ENCODE measurements around the gene DENND2C.

The DENND2C gene

DNA sequence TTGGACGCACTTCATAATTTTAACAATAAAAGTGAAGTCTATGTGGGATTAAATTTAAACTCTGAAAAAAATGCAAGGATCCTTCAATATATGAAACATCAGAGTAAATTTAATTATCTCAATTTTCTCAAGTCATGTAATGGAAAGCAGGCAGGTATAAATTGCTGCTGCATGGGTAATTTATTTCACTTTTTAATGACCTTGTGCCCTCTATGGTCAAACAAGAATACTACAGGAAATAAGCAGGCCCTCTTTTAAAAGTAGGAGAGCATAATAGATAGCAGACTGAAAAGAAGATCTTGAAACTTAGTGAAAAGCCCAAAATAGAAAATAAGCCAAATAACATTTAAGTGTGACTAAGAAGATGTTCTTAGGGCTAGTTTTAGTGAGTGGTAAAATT, 111.3 kb downstream of the DENND2C start:
- no peaks in the 10 kb centered on the region for H3K79me2 ChIP-seq (ENCODE audit: low read length)
- no peak overlapping the region for H3K4me3 ChIP-seq (ENCODE audit: low read length)
- H3K9me2 ChIP-seq (replicated peaks; ENCODE audit: insufficient read depth, low read length), result no peaks in the 10 kb centered on the region
- H2AFZ ChIP-seq (ENCODE audit: low read length), result no peak overlapping the region
- no peaks in the 10 kb centered on the region for H3K27me3 ChIP-seq (replicated peaks; ENCODE audit: insufficient read depth, low read length)
- DNase-seq, result no peak
- H3K36me3 ChIP-seq (replicated peaks; ENCODE audit: insufficient read depth, low read length), result no peaks in the 10 kb centered on the region
- no peaks in the 10 kb centered on the region for H3K9me3 ChIP-seq (replicated peaks; ENCODE audit: insufficient read depth, low read length)
- no peak overlapping the region for H3K27ac ChIP-seq (ENCODE audit: low read length)
- H4K20me1 ChIP-seq (ENCODE audit: insufficient read depth, low read length), result no peaks in the 10 kb centered on the region
- no peak for TF ChIP-seq EZH2phosphoT487 (IDR thresholded peaks at IDR 0.05; ENCODE audit: low read length)
- no peak for TF ChIP-seq EZH2 (optimal IDR thresholded peaks at IDR 0.05; ENCODE audit: low read depth, low read length)
- TF ChIP-seq, protein P1, sequence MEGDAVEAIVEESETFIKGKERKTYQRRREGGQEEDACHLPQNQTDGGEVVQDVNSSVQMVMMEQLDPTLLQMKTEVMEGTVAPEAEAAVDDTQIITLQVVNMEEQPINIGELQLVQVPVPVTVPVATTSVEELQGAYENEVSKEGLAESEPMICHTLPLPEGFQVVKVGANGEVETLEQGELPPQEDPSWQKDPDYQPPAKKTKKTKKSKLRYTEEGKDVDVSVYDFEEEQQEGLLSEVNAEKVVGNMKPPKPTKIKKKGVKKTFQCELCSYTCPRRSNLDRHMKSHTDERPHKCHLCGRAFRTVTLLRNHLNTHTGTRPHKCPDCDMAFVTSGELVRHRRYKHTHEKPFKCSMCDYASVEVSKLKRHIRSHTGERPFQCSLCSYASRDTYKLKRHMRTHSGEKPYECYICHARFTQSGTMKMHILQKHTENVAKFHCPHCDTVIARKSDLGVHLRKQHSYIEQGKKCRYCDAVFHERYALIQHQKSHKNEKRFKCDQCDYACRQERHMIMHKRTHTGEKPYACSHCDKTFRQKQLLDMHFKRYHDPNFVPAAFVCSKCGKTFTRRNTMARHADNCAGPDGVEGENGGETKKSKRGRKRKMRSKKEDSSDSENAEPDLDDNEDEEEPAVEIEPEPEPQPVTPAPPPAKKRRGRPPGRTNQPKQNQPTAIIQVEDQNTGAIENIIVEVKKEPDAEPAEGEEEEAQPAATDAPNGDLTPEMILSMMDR (IDR thresholded peaks at IDR 0.05; ENCODE audit: low read length), result peak; percentile 29
- H3K9ac ChIP-seq (ENCODE audit: low read length), result no peak overlapping the region
- no peaks in the 10 kb centered on the region for H3F3A ChIP-seq (ENCODE audit: insufficient read depth, low read length)
- no peak overlapping the region for H3K4me2 ChIP-seq (ENCODE audit: low read depth, low read length)
- peaks cover 9% of the 10 kb centered on the region; the same call in 1 of the 2 replicates for H3K4me1 ChIP-seq (ENCODE audit: low read length)

DNA sequence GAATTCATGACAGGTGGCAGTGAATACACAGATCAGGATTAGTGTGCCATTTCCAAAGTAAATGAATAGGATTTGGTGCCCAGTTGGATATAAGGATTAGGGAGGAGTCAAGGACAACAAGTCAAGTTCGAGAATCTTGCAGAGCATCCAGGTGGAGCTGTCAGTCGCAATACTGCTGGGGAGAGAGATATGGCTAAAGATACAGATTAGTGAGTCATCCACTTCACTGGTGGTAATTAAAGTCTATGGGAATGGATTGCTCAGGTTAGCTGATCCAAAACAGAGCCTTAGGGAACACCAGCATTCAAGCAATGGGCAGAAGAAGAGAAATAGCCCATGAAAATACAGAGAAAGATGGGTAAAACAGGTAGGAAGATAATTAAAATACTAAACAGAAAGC, 115.3 kb downstream of the DENND2C start:
- Histone ChIP-seq H3K36me3 (replicated peaks; ENCODE audit: insufficient read depth, low read length) (no peaks in the 10 kb centered on the region), H3K27me3 (replicated peaks; ENCODE audit: insufficient read depth, low read length) (no peaks in the 10 kb centered on the region), H3K79me2 (ENCODE audit: low read length) (no peaks in the 10 kb centered on the region), H4K20me1 (ENCODE audit: insufficient read depth, low read length) (no peaks in the 10 kb centered on the region), H3K9ac (ENCODE audit: low read length) (no peak overlapping the region), H3F3A (ENCODE audit: insufficient read depth, low read length) (no peaks in the 10 kb centered on the region), H3K27ac (ENCODE audit: low read length) (no peak overlapping the region), H2AFZ (ENCODE audit: low read length) (no peak overlapping the region), H3K4me2 (ENCODE audit: low read depth, low read length) (no peak overlapping the region), H3K9me2 (replicated peaks; ENCODE audit: insufficient read depth, low read length) (no peaks in the 10 kb centered on the region), H3K4me1 (ENCODE audit: low read length) (no peaks in the 10 kb centered on the region), H3K4me3 (ENCODE audit: low read length) (no peak overlapping the region), H3K9me3 (replicated peaks; ENCODE audit: insufficient read depth, low read length) (no peaks in the 10 kb centered on the region)
- DNase-seq, result no peak
- TF ChIP-seq, protein P1 (IDR thresholded peaks at IDR 0.05; ENCODE audit: low read length), result no peak
- no peak for TF ChIP-seq EZH2 (optimal IDR thresholded peaks at IDR 0.05; ENCODE audit: low read depth, low read length)
- no peak for TF ChIP-seq EZH2phosphoT487 (IDR thresholded peaks at IDR 0.05; ENCODE audit: low read length)

DNA sequence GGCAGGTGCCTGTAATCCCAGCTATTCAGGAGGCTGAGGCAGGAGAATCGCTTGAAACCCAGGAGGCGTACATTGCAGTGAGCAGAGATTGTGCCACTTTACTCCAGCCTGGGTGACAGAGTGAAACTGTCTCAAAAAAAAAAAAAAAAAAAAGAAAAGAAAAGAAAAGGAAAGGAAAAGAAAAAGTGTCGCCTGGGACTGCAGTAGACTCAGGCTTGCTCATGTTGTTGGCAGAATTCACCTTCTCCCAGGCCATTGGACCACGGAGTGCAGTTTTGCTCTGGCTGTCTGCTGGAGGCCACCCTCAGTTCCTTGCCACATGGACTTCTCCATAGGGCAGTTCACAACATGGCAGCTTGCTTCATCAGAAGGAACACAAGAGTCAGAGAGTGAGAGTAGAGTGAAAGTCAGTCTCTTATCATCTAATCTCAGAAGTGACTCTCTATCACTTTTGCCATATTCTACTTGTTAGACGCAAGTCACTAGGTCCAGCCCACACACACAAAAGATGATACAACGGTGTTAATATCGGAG, 117.7 kb downstream of the DENND2C start:
- TF ChIP-seq, protein P1 (IDR thresholded peaks at IDR 0.05; ENCODE audit: low read length), result no peak
- no peak for TF ChIP-seq EZH2 (optimal IDR thresholded peaks at IDR 0.05; ENCODE audit: low read depth, low read length)
- TF ChIP-seq EZH2phosphoT487 (IDR thresholded peaks at IDR 0.05; ENCODE audit: low read length), result no peak
- no peaks in the 10 kb centered on the region for H4K20me1 ChIP-seq (ENCODE audit: insufficient read depth, low read length)
- no peak for DNase-seq
- H3K9me2 ChIP-seq (replicated peaks; ENCODE audit: insufficient read depth, low read length), result no peaks in the 10 kb centered on the region
- no peaks in the 10 kb centered on the region for H3K9me3 ChIP-seq (replicated peaks; ENCODE audit: insufficient read depth, low read length)
- H3K79me2 ChIP-seq (ENCODE audit: low read length), result no peaks in the 10 kb centered on the region
- no peaks in the 10 kb centered on the region for H3K27me3 ChIP-seq (replicated peaks; ENCODE audit: insufficient read depth, low read length)
- no peak overlapping the region for H3K27ac ChIP-seq (ENCODE audit: low read length)
- no peak overlapping the region for H3K9ac ChIP-seq (ENCODE audit: low read length)
- H3K36me3 ChIP-seq (replicated peaks; ENCODE audit: insufficient read depth, low read length), result no peaks in the 10 kb centered on the region
- no peak overlapping the region for H2AFZ ChIP-seq (ENCODE audit: low read length)
- H3K4me3 ChIP-seq (ENCODE audit: low read length), result no peak overlapping the region
- H3K4me2 ChIP-seq (ENCODE audit: low read depth, low read length), result no peak overlapping the region
- no peaks in the 10 kb centered on the region for H3F3A ChIP-seq (ENCODE audit: insufficient read depth, low read length)
- H3K4me1 ChIP-seq (ENCODE audit: low read length), result no peaks in the 10 kb centered on the region

Data from MM.1S (cell line).